PC-3 (cell line): Measurements from ENCODE around the gene CDH6. TPM values are rescaled to one million over a fixed set of nuclear protein-coding genes. Genes with fewer than 3 reads are reported as not detected.

Experiments used
- ATAC-seq: fragments of 200-7000 bp; cut with Tn5 transposase; 2 replicates; pipeline ENCODE4 v1.9.1; 2020; ENCODE audit warnings: mild to moderate bottlenecking, moderate library complexity
- BruUV-seq: library from RNA; stranded (reverse); fragments of 400-500 nt; replicated peaks from 2 replicates; lab custom pipeline; 2021; lab: Mats Ljungman, UMichigan
- CTCF ChIA-PET: fragments of 300-600 bp; sonication (Branson Sonifier 250); formaldehyde crosslinking; loops from one replicate; lab custom pipeline; 2022; ENCODE audit warnings: antibody characterized with exemption; lab: Charles Lee
- POLR2A ChIA-PET: fragments of 300-600 bp; sonication (Branson Sonifier 250); formaldehyde crosslinking; loops from one replicate; lab custom pipeline; 2022; ENCODE audit warnings: antibody characterized with exemption; ENCODE audit not compliant: unreplicated experiment; lab: Charles Lee
- DNase-seq: peaks from one replicate; pipeline ENCODE4 v3.0.0-alpha.2; 2015
- H2AFZ ChIP-seq: fragments of 300-600 bp; sonication (generic); 2 replicates; pipeline ENCODE4 v1.6.0; 2016; ENCODE audit warnings: antibody characterized with exemption, low read length
- H3F3A ChIP-seq: fragments of 300-600 bp; sonication (generic); one replicate; pipeline ENCODE4 v1.6.0; 2017; ENCODE audit warnings: antibody characterized with exemption, low read length, control low read depth, mild to moderate bottlenecking; ENCODE audit not compliant: unreplicated experiment
- H3K27ac ChIP-seq: fragments of 300-600 bp; sonication (generic); 2 replicates; pipeline ENCODE4 v1.5.1; 2016; ENCODE audit warnings: mild to moderate bottlenecking, low read length
- H3K27me3 ChIP-seq: fragments of 300-600 bp; sonication (generic); 2 replicates; pipeline ENCODE4 v1.6.1; 2016; ENCODE audit warnings: low read length, mixed read lengths
- H3K36me3 ChIP-seq: fragments of 300-600 bp; sonication (generic); 2 replicates; pipeline ENCODE4 v1.6.1; 2016; ENCODE audit warnings: low read depth, mixed run types, low read length, mixed read lengths
- H3K4me1 ChIP-seq: fragments of 300-600 bp; sonication (generic); 2 replicates; pipeline ENCODE4 v1.5.1; 2016; ENCODE audit warnings: low read length; ENCODE audit not compliant: insufficient read depth
- H3K4me2 ChIP-seq: fragments of 300-600 bp; sonication (generic); 2 replicates; pipeline ENCODE4 v1.6.0; 2016; ENCODE audit warnings: low read length
- H3K4me3 ChIP-seq: fragments of 300-600 bp; sonication (generic); 2 replicates; pipeline ENCODE4 v1.5.1; 2016; ENCODE audit warnings: mild to moderate bottlenecking, low read length, mixed read lengths
- H3K79me2 ChIP-seq: fragments of 300-600 bp; sonication (generic); 2 replicates; pipeline ENCODE4 v1.6.1; 2017; ENCODE audit warnings: low read length, mixed read lengths
- H3K9ac ChIP-seq: fragments of 300-600 bp; sonication (generic); 2 replicates; pipeline ENCODE4 v1.6.0; 2016; ENCODE audit warnings: mild to moderate bottlenecking, low read length
- H3K9me2 ChIP-seq: fragments of 300-600 bp; sonication (generic); replicated peaks from 2 replicates; pipeline ENCODE4 v1.6.1; 2016; ENCODE audit warnings: mixed run types, low read length, mixed read lengths
- H3K9me3 ChIP-seq: fragments of 300-600 bp; sonication (generic); 2 replicates; pipeline ENCODE4 v1.6.1; 2016; ENCODE audit warnings: low read length, mixed read lengths
- H4K20me1 ChIP-seq: fragments of 300-600 bp; sonication (generic); 2 replicates; pipeline ENCODE4 v1.6.1; 2016; ENCODE audit warnings: low read length, mixed read lengths
- CTCF ChIP-seq: fragments of 300-600 bp; sonication (generic); conservative IDR thresholded peaks from 2 replicates; pipeline ENCODE4 v1.5.1; 2017; ENCODE audit warnings: antibody characterized with exemption, low read depth, mild to moderate bottlenecking, low read length
- EZH2 ChIP-seq: fragments of 300-600 bp; sonication (generic); IDR thresholded peaks from one replicate; pipeline ENCODE4 v1.6.1; 2017; ENCODE audit warnings: antibody characterized with exemption, mild to moderate bottlenecking, low read length; ENCODE audit not compliant: unreplicated experiment
- EZH2phosphoT487 ChIP-seq: fragments of 300-600 bp; sonication (generic); IDR thresholded peaks from 2 replicates; pipeline ENCODE4 v1.6.1; 2018; ENCODE audit warnings: mild to moderate bottlenecking, antibody characterized with exemption, low read length, borderline replicate concordance
- intact Hi-C: fragments of 100-400 bp; cut with micrococcal nuclease; formaldehyde crosslinking; loops from 2 replicates; pipeline ENCODE4 v1.9.0; 2023
- total RNA-seq: library from RNA; depleted of rRNA; stranded (reverse); fragments of >200 nt; gene quantifications from 2 replicates; pipeline ENCODE4 v1.2.3, GENCODE V29; 2014

Gene CDH6
- total RNA-seq, 1 experiment from 2014 or later, result 1.9 TPM

- POLR2A ChIA-PET, result interaction anchor here (0.5 kb wide), 1 partner anchor 51 kb away, joined by 3 read pairs; no protein-coding TSS in a partner anchor
- Histone ChIP-seq H3K9me3 (no peaks in the 10 kb centered on the region), H3K9me2 (no peaks in the 10 kb centered on the region), H2AFZ (no peak overlapping the region), H3K9ac (no peak overlapping the region), H3K27me3 (no peaks in the 10 kb centered on the region; the same call in 1 of the 2 replicates), H3K4me1 (no peaks in the 10 kb centered on the region), H4K20me1 (no peaks in the 10 kb centered on the region), H3K79me2 (no peaks in the 10 kb centered on the region), H3K27ac (no peak overlapping the region), H3K4me3 (no peak overlapping the region), H3F3A (no peaks in the 10 kb centered on the region), H3K36me3 (no peaks in the 10 kb centered on the region), H3K4me2 (no peak overlapping the region)
- CTCF ChIA-PET, result interaction anchor here (0.7 kb wide), 1 partner anchor 369 kb away, joined by 3 read pairs; no protein-coding TSS in a partner anchor
- DNase-seq (no peak), ATAC-seq (no peak)
- no TSS peak for BruUV-seq
- TF ChIP-seq CTCF (no peak), EZH2 (no peak), EZH2phosphoT487 (no peak)
- intact Hi-C loops, result loop anchor here (5.0 kb wide), 1 partner anchor 829 kb away; no protein-coding TSS in a partner anchor
Observed at GRCh38 chr5:31231177-31231838, 37.8 kb downstream of the CDH6 start.

DNA sequence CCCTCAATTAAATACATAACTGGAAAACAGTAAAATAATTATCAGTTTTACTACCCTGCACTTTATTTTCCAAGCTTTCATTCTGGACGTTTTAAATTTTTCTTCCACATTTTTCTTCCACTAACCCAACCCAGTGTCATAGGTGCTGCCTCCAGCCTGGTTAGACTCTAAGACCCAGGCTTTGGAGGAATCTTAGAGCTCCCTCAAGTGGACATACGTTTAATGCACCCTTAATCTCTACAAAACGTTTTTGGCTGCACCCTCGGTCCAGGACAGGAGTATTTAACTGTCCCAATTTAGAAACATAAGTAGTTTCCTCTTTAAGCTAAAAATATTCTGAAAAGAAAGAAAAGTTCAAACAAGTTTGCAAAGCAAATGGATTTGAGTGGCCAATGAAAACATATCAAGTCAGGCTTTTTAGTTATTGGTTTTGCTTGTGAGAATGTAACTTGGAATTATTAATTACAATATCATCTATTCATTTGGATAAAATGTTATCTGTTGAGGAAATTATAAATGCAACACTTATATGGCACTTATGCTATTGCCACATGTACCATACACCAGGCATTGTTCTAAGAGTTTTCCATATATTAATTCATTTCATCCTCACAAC lies 38.9 kb downstream of the CDH6 start:
- peak; percentile 95 for ATAC-seq
- Histone ChIP-seq H3K4me2 (no peak overlapping the region), H3K27me3 (no peaks in the 10 kb centered on the region), H3K9me2 (no peaks in the 10 kb centered on the region), H3K79me2 (no peaks in the 10 kb centered on the region), H3K27ac (no peak overlapping the region), H3K36me3 (no peaks in the 10 kb centered on the region), H3K9ac (no peak overlapping the region), H3K4me1 (no peaks in the 10 kb centered on the region), H2AFZ (no peak overlapping the region), H3K4me3 (no peak overlapping the region), H3F3A (no peaks in the 10 kb centered on the region), H4K20me1 (no peaks in the 10 kb centered on the region), H3K9me3 (no peaks in the 10 kb centered on the region)
- ChIA-PET POLR2A (interaction anchor here (0.5 kb wide), 1 partner anchor 50 kb away, joined by 3 read pairs; no protein-coding TSS in a partner anchor), CTCF (interaction anchor here (0.6 kb wide), 1 partner anchor 129 kb away, joined by 3 read pairs; no protein-coding TSS in a partner anchor)
- DNase-seq, result peak; percentile 81
- BruUV-seq, result no TSS peak
- TF ChIP-seq CTCF (peak; percentile 91), EZH2phosphoT487 (no peak)
- intact Hi-C loops, result loop anchor here (1.0 to 5.0 kb wide), 2 partner anchors 830 to 1192 kb away; no protein-coding TSS in a partner anchor

- Histone ChIP-seq H3K9ac (no peak overlapping the region), H3K4me1 (no peaks in the 10 kb centered on the region), H3K4me2 (no peak overlapping the region), H3K9me3 (no peaks in the 10 kb centered on the region), H3F3A (no peaks in the 10 kb centered on the region), H2AFZ (no peak overlapping the region), H3K27ac (no peak overlapping the region), H3K27me3 (no peaks in the 10 kb centered on the region), H3K79me2 (no peaks in the 10 kb centered on the region), H3K4me3 (no peak overlapping the region), H4K20me1 (no peaks in the 10 kb centered on the region), H3K36me3 (no peaks in the 10 kb centered on the region), H3K9me2 (no peaks in the 10 kb centered on the region)
- TF ChIP-seq EZH2phosphoT487 (no peak), CTCF (no peak), EZH2 (no peak)
- ATAC-seq (no peak), DNase-seq (no peak)
- intact Hi-C loops, result no loop called here
- CTCF ChIA-PET, result no interaction called here
- no TSS peak for BruUV-seq
- POLR2A ChIA-PET, result no interaction called here
Observed at GRCh38 chr5:31235381-31235780, 41.9 kb downstream of the CDH6 start.
